KG1 (cell line): Measurements from ENCODE around the gene OGDH.

Experiments
- DNase-seq: peaks from one replicate; lab custom pipeline; 2025; lab: John Stamatoyannopoulos, UW

The OGDH gene

DNA sequence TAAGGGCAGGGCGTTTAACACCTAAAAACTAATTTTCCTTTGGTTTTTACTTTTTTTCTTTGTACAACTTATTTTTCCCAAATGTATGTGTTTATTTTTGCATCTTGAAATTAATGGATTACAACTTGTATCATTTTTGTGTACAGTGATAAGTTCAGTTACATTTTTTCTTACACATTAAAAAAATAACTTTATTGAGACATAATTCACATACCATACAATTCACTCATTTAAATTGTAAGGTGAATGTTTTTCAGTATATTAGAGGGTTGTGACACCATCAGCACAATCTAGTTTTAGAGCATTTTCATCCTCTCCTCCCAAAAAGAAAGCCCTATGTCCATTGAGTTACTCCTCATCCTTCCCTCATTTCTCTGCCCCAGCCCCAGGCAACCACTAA, 11.6 kb downstream of the OGDH start:
- DNase-seq, result no peak

DNA sequence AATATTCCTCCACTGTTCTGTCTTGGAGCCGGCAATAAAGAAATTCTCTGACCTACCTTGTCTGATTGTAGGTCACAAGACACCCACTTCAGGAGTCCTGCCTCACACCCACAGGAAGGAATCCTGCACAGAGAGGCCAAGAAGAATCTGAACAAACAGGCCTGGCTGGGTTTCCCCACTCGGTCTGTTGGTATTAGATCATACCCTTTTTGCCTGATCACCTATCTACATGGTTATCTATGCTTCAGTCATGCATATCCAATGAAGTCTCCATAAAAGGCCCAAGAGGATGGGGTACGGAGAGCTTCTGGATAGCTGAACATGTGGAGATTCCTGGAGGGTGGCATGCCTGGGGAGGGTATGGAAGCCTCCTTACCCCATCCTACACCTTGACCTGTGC, 12.3 kb downstream of the OGDH start:
- DNase-seq, result no peak

DNA sequence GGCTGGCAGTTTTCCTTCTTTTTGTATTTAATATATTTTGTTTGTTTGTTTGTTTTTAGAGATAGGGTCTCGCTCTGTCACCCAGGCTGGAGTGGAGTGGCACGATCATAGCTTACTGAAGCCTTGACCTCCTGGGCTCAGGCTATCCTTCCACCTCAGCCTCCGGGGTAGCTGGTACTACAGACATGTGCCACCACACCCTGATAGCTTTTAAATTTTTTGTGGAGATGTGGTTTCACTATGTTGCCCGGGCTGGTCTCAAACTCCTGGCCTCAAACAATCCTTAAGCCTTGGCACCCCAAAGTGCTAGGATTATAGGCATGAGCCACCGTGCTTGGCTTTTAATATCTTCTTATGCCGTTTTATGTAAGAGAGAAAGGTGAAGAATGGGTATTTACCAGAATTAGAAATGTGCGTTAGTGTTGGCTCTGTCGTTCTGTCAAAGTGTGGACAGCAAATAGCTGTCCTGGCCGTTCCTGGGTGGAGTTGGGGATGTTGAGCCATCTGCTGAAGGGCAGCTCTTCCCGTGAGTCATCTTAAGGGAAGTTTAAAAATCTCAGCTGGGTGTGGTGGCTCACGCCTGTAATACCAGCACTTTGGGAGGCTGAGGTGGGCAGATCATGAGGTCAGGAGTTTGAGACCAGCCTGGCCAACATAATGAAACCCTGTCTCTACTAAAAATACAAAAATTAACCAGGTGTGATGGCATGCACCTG, 14.8 kb downstream of the OGDH start:
- DNase-seq, result no peak

DNA sequence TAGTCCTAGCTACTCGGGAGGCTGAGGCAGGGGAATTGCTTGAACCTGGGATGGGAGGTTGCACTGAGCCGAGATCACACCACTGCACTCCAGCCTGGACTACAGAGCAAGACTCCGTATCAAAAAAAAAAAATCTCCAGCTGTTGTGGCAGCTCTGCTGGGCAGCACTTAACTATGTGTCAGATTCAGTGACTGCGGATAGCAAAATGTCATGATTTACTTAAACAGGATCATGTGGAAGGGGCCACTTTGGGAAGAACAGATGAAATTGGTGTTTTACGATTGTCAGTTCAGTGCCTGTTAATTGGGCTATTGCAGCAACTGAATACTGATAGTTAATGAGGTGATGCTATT, 15.3 kb downstream of the OGDH start:
- DNase-seq, result no peak

DNA sequence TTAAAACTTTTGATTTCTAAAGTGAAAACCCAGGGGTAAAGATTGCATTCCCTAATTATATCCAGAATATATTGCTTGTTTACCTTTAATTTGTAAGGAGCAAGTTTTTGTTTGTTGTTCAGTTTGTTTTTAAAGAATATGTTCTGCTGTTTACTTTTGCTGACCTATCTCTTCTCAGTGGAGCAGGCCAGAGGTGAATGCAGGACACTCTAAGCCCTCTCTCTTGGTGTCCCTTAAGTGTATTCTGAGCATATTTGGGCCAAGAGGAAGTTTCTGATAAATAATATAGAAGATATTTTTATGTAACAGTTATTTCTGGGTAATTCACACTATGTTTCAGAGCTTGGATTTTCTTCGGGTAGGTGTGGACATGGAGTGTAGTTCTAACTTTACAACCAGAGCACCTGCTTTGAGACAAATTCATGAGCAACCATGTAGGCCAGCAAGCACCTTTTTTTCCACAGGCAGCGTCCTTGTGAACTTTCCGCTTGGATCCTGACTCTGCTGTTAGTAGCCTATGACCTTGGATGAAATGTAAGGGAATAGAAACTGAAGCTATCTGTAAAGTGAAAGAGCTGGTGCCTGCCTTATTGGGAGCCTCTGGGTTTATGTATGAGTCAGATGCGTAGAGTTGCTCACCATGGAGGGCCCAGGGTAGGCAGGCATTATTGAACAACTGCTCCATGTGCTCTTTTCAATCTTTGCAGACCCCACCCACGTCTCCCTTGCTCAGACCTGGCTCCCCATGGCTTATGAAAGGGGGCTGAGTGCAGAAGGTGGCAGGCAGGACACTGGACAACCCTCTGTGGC, 16.1 kb downstream of the OGDH start:
- DNase-seq, result no peak

DNA sequence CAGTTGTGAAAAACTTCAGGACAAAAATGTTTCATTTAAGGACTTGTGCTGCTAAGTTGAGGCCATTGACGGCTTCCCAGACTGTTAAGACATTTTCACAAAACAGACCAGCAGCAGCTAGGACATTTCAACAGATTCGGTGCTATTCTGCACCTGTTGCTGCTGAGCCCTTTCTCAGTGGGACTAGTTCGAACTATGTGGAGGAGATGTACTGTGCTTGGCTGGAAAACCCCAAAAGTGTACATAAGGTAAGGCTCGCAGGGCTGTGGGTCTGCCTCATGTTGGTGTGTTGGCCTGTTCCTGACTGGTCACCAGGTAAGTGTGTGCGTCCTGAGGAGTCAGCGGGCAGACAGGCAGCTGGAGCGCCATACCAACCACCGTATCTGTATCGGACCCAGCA, 17.9 kb downstream of the OGDH start:
- DNase-seq, result no peak

DNA sequence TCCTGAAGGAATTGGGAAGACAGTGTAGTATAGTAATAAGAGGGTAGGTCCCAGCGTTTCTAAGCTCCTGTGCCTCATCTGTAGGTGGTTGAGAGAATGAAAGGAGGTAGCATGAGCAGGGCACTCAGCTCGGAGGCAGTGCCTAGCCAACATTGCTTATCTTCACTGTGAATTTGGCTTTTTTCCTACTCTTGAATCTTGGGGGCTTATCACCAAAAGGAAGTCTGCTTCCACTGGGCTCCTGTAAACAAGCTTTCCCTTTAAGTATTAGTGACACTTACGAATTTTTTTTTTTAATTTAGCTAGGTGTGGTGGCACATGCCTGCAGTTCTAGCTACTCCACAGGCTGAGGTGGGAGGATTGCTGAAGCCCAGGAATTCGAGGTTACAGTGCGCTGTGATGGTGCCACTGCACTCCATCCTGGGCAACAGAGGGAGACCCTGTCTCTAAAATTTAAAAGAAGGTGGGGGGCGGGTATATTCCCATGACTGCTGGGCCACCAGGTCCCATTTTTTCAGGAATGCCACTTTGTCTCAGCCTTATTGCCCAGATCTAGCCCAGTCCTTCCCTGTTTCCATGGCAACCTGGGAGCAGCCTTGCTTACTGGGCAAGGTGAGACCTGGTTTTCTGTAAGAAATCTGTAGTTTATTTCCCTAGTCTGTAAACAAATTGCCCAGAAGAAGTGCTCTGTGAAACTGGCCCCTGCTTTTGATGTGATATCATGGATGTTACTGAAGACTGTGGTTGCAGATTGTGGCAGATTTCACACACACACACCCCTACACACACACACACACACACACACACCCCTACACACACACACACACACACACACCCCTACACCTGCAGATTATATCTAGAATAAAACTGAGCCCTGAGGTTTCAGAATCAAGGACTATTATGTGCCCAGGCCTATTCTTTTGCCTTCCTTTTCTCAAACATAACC, 19.4 kb downstream of the OGDH start:
- DNase-seq, result no peak

DNA sequence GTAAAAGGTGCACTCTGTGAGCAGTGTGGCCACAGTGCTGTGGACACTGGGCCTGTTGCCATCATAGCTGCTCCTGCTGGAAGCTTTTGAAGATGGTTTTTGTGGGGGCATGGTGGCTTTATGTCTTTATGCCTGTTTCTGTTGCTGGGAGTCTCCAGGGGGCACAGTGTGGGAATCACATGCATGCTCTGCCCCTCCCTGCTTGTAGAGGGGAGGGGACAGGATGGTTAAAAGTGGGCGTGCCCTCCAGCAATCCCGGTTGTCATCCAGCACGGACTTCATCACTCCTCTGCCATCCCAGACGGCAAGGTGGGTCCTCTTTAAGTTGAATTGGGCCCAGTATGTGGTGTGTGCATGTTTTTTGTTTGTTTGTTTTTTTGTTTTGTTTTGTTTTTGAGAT, 20.2 kb downstream of the OGDH start:
- no peak for DNase-seq

DNA sequence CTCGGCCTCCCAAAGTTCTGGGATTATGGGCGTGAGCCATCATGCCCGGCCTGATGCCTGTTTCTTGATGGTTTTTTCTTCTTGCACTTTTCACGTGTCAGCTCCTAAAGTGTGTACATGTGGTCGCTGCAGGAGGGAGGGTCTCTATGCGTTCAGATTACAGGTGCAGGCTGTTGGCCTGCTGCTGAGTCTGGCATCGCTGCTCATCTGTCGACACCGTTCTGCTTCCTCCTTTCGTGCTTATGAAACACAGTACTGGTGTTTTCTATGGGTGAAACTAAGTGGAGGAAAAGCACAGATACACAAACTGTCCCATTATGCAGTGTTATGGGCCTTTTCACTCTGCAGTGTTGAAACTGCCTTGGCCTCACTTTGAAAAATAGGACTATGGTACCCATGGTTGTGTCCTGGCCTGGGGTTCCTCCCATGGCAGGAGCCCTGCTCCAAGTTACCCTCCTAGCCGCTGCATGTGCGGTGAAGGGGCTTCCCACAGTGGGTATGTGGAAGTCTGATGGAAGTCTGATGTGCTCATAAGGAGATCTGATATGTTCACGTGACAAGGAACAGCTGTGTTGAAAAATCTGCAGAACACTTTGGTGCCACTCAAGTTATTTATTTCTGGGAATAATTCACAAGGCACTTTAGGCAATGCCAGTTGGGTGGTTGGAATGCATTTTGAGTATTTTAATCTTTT, 23.5 kb downstream of the OGDH start:
- DNase-seq, result no peak

DNA sequence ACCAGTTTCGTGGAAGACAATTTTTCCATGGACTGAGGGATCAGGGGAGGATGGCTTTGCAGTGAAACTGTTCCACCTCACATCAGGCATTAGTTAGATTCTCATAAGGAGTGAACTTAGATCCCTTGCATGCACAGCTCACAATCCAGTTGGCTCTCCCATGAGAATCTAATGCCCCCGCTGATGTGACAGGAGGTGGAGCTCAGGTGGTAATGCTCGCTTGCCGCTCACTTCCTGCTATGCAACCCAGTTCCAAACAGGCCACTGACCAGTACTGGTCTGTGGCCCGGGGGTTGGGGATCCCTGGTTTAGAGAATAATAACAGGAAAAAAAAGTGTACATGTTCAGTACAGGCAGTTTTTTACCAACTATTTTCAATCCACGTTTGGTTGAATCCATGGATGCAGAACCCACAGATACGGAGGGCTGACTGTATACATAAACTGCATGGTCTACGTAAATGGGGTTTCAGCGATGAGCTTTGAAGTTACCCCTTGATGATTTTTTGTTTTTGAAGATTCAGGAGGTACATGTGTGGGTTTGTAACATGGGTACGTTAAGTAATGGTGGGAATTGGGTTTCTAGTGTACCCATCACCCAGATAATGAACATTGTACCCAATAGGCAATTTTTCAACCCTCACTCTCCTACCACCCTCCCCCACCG, 24.5 kb downstream of the OGDH start:
- no peak for DNase-seq

DNA sequence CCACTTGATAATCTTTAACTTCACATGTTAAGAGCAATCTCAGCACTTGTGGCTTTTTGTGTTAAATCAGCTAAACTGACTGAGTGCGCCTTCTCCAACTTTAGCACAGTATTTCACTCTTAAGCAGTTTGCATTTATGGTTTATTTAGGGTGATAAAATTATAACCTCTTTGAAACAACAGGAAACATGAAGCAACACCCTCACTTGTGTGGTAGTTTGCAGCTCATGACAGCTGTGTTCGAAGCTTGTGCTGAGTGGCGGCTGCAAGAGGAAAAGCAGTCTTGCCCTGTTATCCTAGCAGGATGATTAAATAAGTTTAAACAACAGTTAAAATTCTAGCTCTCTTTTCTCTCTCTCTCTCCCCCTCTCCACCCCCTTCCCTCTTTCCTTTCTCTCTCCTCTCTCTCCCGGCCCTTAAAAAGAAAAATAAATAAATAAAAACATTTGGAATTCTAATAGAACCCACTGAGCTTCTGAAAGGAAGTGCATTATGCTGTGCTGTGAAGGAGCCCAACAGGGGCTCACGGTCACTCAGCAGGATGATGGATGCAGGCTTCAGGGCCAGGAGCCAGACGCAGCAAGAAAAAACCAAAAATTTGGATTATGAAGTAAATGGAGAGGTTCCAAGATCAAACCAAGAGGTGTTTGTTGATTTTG, 25.2 kb downstream of the OGDH start:
- DNase-seq, result no peak

DNA sequence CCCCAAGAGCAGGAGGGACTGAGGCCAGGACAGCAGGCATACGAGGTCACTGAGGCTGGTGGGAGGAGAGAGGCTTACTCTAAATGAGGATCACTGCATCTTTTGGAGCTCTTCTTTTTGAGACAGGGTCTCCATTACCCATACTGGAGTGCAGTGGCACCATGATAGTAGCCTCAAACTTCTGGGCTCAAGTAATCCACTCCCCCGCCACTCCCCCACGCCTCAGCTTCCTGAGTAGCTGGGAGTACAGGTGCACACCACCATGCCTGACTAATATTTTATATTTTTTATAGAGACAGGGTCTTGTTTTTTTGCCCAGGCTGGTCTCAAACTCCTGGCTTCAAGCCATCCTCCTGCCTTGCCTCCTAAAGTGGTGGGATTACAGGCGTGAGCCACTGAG, 25.8 kb downstream of the OGDH start:
- DNase-seq, result no peak

DNA sequence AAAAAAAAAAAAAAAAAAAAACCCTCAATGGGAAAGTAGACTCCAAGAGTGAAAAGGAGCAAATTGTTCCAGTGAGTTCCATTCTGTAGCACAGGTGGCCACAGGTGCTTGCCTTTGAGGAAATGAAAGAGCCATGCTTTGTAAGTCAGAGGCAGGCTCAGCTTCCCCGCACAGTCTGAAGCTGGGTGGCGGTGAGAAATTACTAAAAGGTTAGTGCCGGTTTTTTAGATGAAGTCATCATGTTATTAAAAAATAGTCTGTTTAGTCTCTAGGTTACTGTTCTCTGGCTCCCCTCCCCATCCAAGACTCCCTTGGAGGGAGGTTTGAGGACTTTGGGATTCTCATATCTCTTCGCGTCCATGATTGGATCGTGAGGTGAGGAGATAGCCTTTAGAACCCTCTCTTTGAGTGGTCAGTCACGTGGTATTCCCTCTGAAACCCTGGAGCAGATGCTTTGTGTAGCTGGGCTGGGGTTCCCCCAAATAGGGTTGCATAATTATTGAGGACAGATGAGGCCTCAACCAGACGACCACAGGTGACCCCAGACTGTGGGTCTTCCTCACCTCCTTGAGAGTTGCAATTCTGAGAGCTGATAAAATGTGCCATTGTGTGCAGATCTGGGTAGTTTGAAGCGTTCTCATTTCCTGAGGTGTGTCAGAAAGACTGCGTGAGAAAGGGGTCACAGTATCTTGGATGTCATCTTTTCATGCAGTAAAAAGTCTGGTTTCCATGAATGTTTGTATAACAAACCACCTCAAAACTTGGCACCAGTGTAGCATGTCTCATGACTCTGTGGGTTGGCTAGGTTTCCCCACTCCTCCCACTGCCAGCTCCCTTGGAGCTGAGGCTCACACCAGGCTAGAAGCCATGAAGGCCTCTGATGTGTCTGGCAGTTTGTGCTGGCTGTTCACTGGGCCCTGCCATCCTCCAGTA, 27.1 kb downstream of the OGDH start:
- DNase-seq, result peak; percentile 3

DNA sequence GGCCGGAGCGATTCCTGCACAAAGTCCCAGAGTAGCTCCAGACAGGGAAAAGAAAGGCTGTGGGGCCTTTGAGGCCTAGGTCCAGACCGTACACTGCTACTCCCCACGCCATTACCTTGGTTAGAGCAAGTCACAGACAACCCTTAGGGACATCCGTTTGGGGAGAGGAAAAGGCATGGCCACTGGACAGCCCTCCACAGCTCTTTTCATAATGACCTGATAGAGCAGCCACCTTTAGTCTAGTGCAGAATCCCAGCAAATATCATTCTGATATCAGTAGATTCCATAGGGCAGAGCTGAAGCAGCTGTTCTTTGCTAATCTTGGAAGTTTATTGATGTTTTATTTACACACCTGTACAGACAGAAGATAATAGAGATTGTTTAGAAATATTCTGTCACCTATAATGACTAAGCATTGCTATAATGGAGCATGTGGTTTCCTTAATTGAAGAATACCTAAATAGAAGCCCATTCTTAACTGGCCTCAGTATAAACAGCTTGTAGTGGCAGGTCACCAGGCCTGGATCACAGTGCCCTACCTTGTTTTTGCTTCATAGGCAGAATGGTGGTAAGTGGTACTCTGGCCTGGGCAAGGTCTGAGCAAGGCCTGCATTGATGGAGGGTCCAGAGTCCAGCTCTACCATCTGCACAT, 27.9 kb downstream of the OGDH start:
- no peak for DNase-seq

DNA sequence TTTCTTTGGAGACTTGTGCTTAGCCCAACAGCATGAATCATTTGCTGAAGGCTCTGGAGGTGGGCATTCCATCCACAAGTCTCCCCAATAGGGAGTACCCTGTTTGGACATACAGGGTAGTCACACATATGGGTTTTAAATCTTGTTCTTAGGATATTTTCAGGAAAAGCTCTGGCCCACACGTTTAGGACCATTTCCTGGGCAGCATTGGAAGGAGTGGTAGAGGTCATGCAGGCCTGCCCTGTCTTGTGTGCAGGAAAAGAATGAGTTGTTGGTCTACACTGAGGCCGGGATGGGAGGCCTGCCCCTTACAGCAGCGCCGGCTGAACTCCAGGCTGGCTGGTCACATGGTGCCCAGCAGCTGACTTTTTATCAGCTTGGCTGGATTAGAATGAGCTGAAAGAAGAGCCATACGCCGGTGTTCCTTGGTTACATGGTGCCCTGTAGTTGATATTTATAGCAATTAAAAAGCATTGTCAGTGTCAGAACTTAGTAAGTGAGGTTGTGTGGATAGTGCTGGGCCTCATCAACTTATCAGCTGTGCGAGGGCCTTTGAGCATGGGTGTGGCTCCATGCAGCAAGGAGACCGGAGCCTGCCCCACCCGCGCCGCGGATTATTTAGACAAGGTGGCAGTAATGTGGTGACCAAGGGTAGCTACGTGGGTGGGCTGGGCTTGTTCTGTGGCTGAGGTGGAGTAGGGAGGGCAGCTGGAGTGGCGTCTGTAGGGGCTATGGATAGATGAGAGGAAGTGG, 28.6 kb downstream of the OGDH start:
- no peak for DNase-seq

DNA sequence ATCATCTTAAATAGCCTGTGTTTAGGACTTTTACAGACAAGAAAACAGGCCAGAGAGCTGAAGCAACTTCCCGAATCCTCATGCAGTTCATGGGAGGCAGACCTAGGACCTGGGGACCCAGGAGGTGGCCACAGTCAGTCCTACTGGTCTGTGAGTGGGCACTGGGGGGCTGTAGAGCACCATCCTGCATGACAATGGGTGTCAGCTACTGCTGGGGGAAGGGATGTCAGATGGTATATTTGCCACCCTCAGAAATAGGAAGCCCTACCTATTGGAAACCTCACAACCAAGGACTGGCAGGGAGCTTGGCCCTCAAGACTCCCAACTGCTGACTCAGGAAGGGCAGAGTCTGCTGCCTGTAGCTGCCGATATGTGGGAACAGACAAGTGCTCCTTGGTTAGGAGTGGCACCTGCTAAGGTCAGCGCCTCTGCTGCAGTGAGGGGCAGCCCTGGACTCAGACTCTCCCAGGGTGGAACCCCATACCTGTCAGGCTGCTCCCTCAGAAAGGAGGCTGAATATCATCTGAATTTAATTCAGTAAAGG, 29.7 kb downstream of the OGDH start:
- no peak for DNase-seq

DNA sequence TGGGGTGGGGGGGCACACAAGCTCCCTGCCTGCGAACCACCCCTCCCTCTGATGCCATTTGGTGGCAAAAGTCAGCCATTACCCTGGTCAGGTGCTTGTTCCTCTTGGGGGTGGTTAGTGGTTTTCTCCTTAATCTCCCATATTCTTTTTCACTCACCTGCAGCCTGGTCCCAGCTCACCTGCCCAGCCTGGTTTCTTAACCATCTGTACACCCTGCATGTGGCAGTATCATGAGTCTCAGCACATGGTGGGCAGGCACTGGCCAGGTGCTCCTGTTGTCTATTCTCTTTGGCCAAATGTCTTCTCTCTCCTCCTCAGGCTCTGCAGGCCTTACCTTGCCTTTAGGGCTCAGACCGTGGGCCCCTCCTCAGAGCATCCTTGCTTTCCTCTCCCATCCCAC, 30.5 kb downstream of the OGDH start:
- no peak for DNase-seq
